ENCODE data around the gene NDUFAF2. TPM values are rescaled to one million over a fixed set of nuclear protein-coding genes. Genes with fewer than 3 reads are reported as not detected.

The NDUFAF2 gene
- polyA plus RNA-seq, 1 of the 3 experiments (the other 2 are of a cell fraction), result 33.4 TPM

DNA sequence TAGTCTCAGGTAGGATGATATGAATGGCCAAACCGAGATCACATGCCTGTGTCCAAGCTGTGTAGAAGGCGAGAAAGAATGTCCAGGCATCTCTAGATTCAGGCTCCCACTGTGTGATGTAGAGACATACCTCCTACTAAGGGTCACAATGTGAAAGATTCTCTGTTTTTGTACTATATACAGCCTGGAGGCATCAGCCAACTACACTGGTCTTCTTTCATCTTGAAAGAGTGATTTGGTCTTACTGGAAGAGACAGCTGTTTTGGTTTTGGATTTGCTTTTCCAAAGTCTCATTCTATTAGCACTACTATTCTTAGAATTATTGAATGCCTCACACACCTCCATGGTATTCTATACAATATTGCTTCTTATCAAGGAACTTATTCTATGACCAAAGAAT lies 26.5 kb upstream of the NDUFAF2 start (continued):
- TF ChIP-seq POLR2AphosphoS5 (IDR thresholded peaks at IDR 0.05; ENCODE audit: low read depth, low read length) (no peak), TCF12 (IDR thresholded peaks at IDR 0.05) (no peak)
- TF ChIP-seq, protein P1, sequence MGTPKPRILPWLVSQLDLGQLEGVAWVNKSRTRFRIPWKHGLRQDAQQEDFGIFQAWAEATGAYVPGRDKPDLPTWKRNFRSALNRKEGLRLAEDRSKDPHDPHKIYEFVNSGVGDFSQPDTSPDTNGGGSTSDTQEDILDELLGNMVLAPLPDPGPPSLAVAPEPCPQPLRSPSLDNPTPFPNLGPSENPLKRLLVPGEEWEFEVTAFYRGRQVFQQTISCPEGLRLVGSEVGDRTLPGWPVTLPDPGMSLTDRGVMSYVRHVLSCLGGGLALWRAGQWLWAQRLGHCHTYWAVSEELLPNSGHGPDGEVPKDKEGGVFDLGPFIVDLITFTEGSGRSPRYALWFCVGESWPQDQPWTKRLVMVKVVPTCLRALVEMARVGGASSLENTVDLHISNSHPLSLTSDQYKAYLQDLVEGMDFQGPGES (IDR thresholded peaks at IDR 0.05; ENCODE audit: low read depth, low read length), result no peak

DNA sequence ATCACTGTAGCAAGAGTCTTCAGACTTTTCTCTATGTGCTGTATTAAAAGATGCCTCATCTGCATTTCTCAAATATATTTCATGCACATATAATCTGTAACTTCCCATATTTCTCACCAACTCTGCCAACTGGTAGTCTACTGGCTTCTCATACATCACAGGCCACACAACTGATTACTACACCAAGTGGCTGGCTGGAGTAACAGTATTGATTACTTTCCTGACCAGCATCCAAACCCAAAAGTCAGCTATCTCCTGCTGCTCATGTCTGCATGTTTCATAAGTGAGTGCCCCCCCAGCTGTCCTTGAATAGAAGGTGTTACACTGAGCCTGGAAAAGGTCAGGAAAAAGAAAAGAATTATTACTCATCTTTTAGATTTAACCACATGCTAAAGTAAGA lies 17.6 kb upstream of the NDUFAF2 start:
- ChIA-PET CTCF (interaction anchor here (0.9 kb wide), 1 partner anchor 228 kb away, joined by 3 read pairs; no protein-coding TSS in a partner anchor), POLR2A (no interaction called here)
- Histone ChIP-seq H4K20me1 (ENCODE audit: insufficient read depth) (no peaks in the 10 kb centered on the region), H3K36me3 (replicated peaks in 1 of 2; ENCODE audit: control insufficient read depth in 1 of 2, insufficient read depth in 2 of 2, low read length in 1 of 2) (peaks cover 37 to 40% of the 10 kb centered on the region in 2 experiments), H3K4me1 (ENCODE audit: control insufficient read depth in 1 of 2, insufficient read depth in 2 of 2, low read depth in 1 of 2, low read length in 1 of 2) (no peaks in the 10 kb centered on the region), H3K9ac (no peak overlapping the region), H3K79me2 (ENCODE audit: insufficient read depth) (no peaks in the 10 kb centered on the region), H3K9me2 (no peaks in the 10 kb centered on the region), H3K4me2 (no peak overlapping the region), H3F3A (replicated peaks; ENCODE audit: insufficient read depth) (peaks cover 10% of the 10 kb centered on the region), H3K27ac (ENCODE audit: low read depth in 2 of 2, low read length in 1 of 2) (no peak overlapping the region), H3K4me3 (ENCODE audit: low read depth in 2 of 2, low read length in 1 of 2) (no peak overlapping the region), H3K9me3 (peaks cover 7% of the 10 kb centered on the region; the same call in 1 of the 2 replicates), H2AFZ (ENCODE audit: low read depth) (no peak overlapping the region), H3K27me3 (ENCODE audit: insufficient read depth) (no peaks in the 10 kb centered on the region)
- no peak for DNase-seq
- TF ChIP-seq NRF1 (IDR thresholded peaks at IDR 0.05; ENCODE audit: low read depth, low read length) (no peak), RXRA (IDR thresholded peaks at IDR 0.05; ENCODE audit: borderline replicate concordance, low read depth) (no peak), FOXM1 (IDR thresholded peaks at IDR 0.05; ENCODE audit: low read depth) (no peak)
- TF ChIP-seq, protein P2, sequence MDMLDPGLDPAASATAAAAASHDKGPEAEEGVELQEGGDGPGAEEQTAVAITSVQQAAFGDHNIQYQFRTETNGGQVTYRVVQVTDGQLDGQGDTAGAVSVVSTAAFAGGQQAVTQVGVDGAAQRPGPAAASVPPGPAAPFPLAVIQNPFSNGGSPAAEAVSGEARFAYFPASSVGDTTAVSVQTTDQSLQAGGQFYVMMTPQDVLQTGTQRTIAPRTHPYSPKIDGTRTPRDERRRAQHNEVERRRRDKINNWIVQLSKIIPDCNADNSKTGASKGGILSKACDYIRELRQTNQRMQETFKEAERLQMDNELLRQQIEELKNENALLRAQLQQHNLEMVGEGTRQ (IDR thresholded peaks at IDR 0.05; ENCODE audit: borderline replicate concordance, low read depth, low read length), result no peak

DNA sequence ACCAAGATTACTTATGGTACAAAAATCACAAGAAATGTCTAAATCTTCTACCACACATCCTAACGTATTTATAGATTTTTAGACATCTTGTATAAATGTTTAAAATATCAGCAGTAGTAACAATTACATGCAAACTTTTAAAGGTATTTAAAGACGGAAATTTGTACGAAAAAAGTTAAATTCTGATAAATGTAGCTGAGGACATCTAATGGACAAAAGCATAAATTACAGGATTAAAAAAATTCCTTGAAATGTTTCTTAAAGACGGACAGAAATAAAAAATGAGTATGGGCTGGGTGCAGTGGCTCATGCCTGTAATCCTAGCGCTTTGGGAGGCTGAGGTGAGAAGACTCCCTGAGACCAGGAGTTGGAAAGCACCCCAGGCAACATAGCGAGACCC lies 16.0 kb upstream of the NDUFAF2 start:
- WGBS (ENCODE audit: low lambda C conversion rate), result 82% methylated on average over 6 of the region's 6 CpGs
- no peak for DNase-seq
- CTCF ChIA-PET, result interaction anchor here (0.6 to 1.7 kb wide), 5 partner anchors 14 to 897 kb away, joined by 3 to 5 read pairs (median 3); no protein-coding TSS in a partner anchor

More for the DNA sequence above, 16.0 kb upstream of the NDUFAF2 start:
- H2AFZ ChIP-seq (ENCODE audit: low read depth), result no peak overlapping the region
- H3K4me3 ChIP-seq (ENCODE audit: low read depth in 2 of 2, low read length in 1 of 2), result no peak overlapping the region
- H3K4me2 ChIP-seq, result no peak overlapping the region
- no peaks in the 10 kb centered on the region for H3K79me2 ChIP-seq (ENCODE audit: insufficient read depth)
- peaks cover 36 to 40% of the 10 kb centered on the region in 2 experiments for H3K36me3 ChIP-seq (replicated peaks in 1 of 2; ENCODE audit: control insufficient read depth in 1 of 2, insufficient read depth in 2 of 2, low read length in 1 of 2)
- no peak overlapping the region for H3K9ac ChIP-seq
- TF ChIP-seq SIN3A (IDR thresholded peaks at IDR 0.05; ENCODE audit: borderline replicate concordance, low read depth, low read length), result no peak
- peak; percentile 32 for TF ChIP-seq RAD21 (IDR thresholded peaks at IDR 0.05; ENCODE audit: low read length)
- no peak for TF ChIP-seq TAF1 (IDR thresholded peaks at IDR 0.05; ENCODE audit: borderline replicate concordance, low read depth, low read length)
- no peak for TF ChIP-seq FOXM1 (IDR thresholded peaks at IDR 0.05; ENCODE audit: low read depth)
- TF ChIP-seq, protein P3, sequence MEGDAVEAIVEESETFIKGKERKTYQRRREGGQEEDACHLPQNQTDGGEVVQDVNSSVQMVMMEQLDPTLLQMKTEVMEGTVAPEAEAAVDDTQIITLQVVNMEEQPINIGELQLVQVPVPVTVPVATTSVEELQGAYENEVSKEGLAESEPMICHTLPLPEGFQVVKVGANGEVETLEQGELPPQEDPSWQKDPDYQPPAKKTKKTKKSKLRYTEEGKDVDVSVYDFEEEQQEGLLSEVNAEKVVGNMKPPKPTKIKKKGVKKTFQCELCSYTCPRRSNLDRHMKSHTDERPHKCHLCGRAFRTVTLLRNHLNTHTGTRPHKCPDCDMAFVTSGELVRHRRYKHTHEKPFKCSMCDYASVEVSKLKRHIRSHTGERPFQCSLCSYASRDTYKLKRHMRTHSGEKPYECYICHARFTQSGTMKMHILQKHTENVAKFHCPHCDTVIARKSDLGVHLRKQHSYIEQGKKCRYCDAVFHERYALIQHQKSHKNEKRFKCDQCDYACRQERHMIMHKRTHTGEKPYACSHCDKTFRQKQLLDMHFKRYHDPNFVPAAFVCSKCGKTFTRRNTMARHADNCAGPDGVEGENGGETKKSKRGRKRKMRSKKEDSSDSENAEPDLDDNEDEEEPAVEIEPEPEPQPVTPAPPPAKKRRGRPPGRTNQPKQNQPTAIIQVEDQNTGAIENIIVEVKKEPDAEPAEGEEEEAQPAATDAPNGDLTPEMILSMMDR (IDR thresholded peaks at IDR 0.05), result peak; percentile 51
- TF ChIP-seq, protein P4, sequence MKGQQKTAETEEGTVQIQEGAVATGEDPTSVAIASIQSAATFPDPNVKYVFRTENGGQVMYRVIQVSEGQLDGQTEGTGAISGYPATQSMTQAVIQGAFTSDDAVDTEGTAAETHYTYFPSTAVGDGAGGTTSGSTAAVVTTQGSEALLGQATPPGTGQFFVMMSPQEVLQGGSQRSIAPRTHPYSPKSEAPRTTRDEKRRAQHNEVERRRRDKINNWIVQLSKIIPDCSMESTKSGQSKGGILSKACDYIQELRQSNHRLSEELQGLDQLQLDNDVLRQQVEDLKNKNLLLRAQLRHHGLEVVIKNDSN (IDR thresholded peaks at IDR 0.05; ENCODE audit: borderline replicate concordance, low read depth), result no peak
- no peak for TF ChIP-seq SMC3 (IDR thresholded peaks at IDR 0.05; ENCODE audit: low read depth, low read length)
- no peak for TF ChIP-seq NRF1 (IDR thresholded peaks at IDR 0.05; ENCODE audit: low read depth, low read length)
- H3K4me1 ChIP-seq (ENCODE audit: control insufficient read depth in 1 of 2, insufficient read depth in 2 of 2, low read depth in 1 of 2, low read length in 1 of 2), result no peaks in the 10 kb centered on the region
- peaks cover 7% of the 10 kb centered on the region; the same call in 1 of the 2 replicates for H3K9me3 ChIP-seq
- no peaks in the 10 kb centered on the region for H3K9me2 ChIP-seq
- no peaks in the 10 kb centered on the region for H4K20me1 ChIP-seq (ENCODE audit: insufficient read depth)
- no peak overlapping the region for H3K27ac ChIP-seq (ENCODE audit: low read depth in 2 of 2, low read length in 1 of 2)
- peaks cover 10% of the 10 kb centered on the region for H3F3A ChIP-seq (replicated peaks; ENCODE audit: insufficient read depth)
- H3K27me3 ChIP-seq (ENCODE audit: insufficient read depth), result no peaks in the 10 kb centered on the region
- POLR2A ChIA-PET, result no interaction called here

All from SK-N-SH (cell line).